Fibroblast of upper back skin (primary cell): Measurements from ENCODE around the gene CAB39.
"Not testable (repeated sequence)": the region's sequence is repeated elsewhere in the genome, so short reads cannot be mapped to it uniquely, and the experiment has no call there.

ENCODE experiments used
- DNase-seq: peaks from one replicate; pipeline ENCODE4 v3.0.0-alpha.2; 2013

The CAB39 gene

GRCh38 chr2:230716588-230716987 is 3.9 kb downstream of the CAB39 start:
- DNase-seq = no peak

- DNase-seq = peak; percentile 31
These were observed 5.0 kb downstream of the CAB39 start for GRCh38 chr2:230717600-230717999.

GRCh38 chr2:230719340-230719739 is 6.7 kb downstream of the CAB39 start:
- DNase-seq = no peak

- DNase-seq = peak; percentile 42
These were observed 9.1 kb downstream of the CAB39 start for GRCh38 chr2:230721712-230722111.

DNA sequence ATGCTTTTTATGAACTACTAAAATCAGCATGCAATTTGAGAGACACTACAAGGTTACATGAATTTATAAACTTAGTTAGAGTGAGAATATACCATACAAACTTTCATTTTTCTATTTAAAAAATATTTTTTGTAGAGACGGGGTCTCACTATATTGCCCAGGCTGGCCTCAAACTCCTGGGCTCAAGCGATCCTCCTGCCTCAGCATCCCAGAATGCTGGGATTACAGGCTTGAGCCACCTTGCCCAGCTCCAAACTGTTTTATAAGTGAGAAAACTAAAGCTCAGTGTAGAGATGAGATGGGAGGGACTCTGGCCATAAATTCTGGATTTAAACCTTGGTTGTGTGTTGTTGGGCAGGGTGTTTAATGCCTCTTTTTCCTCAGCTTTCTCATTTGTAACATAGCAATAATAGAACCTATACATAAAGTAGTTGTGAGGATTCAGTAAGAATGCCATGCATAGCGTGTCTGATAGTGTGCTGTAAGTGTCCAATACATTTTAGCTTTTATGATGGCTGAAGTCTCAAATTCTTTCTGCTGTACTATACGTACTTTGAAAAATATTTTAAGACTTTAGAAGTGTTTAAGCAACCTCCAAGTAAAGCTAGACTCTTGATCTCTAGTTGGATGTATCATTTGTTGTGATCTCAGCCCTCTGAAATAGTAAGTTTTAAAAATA is 9.7 kb downstream of the CAB39 start:
- no peak for DNase-seq

DNA sequence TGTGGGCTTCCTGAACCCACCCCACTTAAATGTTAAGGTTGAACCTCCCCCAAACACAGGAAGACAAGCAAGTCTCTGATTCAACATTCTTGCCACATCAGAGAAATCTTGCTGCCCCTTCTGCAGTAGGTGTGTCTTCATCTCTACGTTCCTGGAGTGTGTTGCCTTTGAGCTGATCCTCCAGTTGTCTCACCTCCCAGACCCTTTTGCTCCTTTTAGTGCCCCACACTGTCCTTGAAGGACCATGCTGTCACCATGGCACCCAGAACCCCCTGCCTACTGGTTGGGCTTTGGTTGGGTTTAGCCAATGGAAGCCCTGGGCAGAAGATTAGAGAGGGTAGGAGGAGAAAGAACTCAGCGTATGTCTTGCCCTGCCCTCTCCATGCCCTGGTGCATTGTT is 10.7 kb downstream of the CAB39 start:
- no peak for DNase-seq

DNA sequence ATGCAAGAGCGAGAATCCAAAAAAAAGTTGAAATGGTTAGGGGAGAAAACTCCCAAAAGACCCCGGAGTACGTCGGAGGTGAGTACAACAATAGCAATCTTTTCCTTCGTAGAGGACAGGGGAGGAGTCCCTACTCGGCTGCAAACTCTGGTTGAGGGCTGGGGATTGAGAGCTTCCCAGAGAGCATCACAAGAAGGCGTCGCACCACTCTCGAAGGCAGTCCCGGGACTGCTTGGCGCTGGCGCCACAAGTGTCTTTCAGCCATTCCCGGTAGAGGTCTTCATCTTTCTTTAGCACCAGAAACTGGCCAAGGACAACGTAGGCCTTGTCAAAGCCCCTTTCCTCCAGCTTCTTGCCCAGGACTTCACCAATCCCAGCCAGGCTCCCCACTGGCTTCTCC is 12.3 kb downstream of the CAB39 start:
- not testable (repeated sequence) for DNase-seq

- no peak for DNase-seq
These were observed 18.9 kb downstream of the CAB39 start for GRCh38 chr2:230731512-230731911.

- no peak for DNase-seq
These were observed 20.3 kb downstream of the CAB39 start for GRCh38 chr2:230732914-230733401.

DNA sequence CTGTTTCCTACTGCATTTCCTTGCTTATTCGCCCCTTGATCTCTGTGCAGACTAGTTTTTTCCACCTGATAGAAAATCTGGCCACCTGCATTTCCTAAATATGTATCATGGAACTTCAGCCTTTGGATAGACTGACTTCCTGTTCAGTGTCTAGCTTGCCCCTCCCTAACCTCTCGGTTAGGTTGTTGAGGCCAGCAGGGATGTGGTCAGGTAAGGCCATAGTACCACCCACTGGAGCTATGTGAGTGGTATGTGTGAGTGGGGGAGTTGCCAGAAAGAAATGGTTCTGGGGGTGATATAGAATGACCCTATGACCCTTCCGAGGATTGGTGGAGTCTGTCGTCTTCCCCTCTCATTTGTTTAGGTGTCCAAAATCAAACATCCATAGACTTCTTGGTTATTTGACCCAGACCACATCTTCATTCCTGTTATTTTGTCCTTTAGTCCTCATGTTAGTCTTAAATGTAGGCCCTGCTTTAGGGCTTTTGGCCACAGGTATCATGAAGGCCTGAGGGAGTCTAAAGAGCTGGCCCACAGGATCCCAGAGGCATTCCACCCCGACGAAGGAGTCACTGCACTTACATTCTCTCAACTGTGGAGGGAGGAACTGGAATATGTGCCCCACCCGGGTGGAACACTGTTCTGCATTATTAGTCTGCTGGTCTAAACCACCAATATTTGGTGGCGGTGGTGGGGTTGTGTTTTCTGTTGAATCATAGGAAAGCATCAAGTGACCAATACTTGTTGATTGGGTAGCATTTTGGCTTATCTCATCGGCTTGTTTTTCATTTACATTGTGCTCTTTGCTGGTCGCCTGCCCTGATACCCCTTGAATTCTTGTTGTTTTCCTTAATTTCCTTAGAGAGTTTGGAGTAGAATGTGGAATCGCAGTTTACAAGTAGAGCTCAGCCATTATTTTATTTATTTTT is 21.9 kb downstream of the CAB39 start:
- no peak for DNase-seq

DNA sequence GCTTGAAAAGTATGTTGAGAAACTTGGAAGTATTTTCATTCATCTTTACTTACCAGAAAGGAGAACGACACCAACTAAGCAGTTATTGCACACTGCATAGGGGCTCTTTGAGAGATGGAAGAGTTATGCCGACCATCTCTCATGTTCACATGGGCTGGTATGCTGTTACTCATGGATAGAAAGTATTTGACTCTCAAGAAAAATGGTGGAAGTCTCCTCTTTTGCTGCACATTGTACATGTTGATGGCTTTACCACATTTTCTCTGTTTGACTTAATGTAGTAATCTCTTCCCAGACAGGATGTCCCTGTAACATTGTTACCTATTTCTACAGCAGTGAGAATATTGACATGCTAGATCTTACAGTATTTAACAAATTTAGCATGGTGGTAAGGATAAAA is 23.2 kb downstream of the CAB39 start:
- no peak for DNase-seq

GRCh38 chr2:230737300-230737699 is 24.7 kb downstream of the CAB39 start:
- no peak for DNase-seq

DNA sequence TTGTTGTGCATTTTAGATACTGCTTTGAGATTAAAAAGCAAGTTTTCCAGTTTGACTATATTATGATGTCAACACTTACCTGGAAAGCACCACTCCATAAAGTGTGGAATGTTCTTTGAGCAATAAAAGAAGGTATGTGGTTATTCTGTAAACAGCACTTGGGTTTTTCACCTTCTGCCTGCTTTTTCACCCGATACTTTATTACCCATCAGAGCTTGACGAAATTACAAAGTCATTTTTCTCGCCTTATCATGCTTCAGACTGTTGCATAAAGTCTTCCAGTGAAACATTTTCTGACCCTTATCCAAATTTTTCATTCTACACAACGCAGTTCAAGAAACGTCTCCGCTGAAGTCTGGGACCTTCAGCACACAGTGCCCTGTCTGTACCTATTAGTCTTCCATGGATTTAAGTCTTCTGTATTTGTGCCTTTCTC is 25.2 kb downstream of the CAB39 start:
- DNase-seq = no peak

DNA sequence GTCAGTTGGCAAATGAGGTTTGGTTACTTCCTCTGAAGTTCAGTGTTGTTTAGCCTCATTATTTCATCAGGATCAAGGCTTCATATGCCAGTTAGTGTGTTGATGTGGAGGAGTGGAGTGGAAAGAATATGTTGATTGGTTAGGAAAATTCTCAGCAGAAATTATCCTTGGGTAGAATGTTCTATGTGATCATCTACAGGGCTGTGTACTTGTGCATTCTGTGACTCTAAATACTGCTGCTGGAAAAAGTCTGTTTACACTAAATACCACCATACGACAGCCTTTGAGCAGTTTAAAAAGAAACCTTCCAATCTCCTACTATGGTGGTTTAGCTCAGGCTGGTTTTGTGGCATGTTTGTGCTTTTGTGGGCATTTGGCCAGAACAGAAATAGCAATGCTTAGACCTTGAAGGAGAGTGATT is 25.8 kb downstream of the CAB39 start:
- DNase-seq = peak; percentile 46

DNA sequence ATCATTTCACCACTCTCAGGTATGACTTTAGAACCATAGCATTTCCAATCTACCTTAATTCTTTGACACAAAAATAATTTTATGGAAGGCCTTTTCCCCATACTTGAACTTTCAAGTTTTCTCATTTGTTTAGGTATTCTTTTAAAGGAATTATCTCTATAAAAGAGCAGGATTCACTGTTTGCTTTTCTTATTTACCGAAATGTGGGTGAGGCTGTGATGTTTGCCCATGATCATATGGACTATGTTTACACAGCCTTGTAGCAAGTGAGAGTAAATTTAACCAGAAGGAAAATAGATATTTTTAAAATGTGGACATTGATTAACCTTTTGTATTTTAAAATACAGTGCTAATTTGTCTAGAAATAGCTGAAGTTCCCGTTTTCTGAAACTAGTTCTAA is 26.3 kb downstream of the CAB39 start:
- DNase-seq = no peak

DNA sequence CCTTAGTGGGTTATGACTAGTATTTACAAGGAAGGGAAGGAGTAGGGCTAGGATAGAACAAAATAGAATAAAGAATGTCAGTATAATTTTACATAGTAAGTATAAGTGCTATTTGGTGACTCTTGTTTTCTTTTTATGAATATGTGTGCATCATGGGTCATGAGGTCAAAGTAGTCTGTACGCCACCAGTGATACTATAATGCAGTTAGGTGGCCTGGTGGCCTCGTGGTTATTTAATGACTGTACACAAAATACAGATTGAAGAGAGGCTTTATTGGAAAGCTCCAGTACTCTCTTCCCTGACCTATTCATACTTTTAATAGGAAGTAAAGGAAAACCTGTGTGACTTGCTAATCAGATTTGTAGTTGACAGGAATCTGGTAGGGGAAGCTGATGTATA is 27.3 kb downstream of the CAB39 start:
- DNase-seq = no peak

DNA sequence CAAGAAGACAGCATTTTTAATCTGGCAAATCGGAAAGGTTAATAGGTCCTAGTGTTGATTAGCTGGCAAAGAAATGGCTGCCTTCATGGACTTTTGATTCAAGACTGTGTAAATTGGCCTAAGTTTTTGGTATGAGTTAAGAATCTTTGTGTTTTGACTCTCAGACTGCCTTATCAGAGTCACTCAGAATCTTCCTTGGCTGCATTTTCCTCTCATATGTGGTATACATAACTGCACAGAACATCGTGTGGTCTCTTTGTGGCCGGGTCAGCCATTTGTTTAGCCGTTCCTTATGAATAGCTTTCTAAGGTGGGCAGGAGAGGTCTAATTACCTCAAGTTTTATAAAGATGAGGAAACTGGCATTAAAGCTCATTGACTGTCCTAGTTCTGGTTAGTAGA is 30.1 kb downstream of the CAB39 start:
- DNase-seq = no peak

DNA sequence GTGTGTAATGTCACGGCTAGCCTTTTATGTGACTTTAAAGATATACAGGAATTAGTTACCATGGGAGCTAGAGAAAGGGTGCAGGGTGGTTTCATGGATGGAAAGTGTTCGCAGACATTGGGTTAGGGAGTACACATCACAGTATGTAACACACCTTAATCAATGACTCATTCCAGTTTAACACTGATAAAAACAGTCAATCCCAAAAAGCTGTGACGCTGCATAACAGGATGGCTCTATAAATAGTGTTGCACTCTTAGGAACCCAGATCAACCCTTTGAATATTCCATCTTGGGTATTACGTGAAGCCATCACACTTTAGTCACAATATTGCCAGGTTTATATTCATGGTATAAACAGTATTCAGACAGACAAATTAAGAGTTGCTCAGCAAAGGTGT is 33.6 kb downstream of the CAB39 start:
- no peak for DNase-seq

DNA sequence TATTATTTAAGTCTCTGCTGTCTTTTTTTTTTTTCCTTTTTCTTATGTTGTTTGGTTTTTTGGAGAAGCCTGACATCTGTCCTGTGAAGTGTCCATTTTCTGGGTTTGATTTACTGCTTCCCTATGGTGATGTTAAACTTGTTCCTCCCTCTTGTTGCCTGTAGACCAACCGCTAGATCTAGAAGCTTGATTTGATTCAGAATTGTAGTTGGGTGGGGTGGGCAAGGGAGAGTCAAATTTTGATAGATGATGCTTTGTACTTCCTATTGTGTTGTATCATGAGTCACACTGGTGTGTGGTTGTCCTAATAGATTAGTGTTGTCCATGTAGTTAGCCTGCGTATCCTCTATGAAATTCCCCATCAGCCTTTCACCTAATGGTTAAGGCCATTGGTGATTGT is 35.4 kb downstream of the CAB39 start:
- no peak for DNase-seq

DNA sequence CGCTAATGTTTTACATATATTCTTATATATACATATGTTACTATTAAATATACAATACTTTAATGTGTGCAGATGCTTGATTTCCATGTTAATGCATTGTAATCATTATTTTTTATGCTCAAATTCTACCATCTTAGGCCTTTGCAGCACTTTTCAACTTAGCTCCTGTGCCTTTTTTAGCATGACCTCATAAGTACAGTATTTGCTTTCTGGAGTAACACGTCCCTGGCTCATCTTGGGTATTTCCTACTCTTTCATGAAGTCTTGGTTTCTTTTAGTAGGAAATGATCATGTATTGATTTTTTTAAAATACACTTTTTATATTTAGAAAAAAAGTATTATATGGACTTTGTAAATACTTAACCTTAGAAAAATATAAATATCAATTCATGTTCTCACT is 36.5 kb downstream of the CAB39 start:
- DNase-seq = peak; percentile 50

GRCh38 chr2:230751062-230751461 is 38.4 kb downstream of the CAB39 start:
- DNase-seq = peak; percentile 81

DNA sequence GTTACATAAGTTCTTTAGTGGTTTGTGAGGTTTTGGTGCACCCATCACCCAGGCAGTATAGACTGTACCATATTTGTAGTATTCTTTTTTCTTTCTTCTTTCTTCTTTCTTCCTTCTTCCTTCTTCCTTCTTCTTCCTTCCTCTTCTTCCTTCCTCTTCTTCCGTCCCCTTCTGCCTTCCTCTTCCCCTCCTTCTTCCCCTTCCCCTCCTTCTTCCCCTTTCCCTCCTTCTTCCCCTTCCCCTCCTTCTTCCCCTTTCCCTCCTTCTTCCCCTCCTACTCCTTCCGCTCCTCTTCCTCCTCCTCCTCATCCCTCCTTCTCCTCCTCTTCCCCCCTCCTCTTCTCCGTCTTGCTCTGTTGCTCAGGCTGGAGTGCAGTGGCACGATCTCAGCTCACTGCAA is 41.6 kb downstream of the CAB39 start:
- no peak for DNase-seq

- DNase-seq = peak; percentile 43
These were observed 44.8 kb downstream of the CAB39 start for GRCh38 chr2:230757476-230757875.
